ENCODE data around the gene OGG1.

GRCh38 chr3:9786209-9786739 is 36.5 kb downstream of the OGG1 start:
- TF ChIP-seq CTCF (IDR thresholded peaks at IDR 0.05) (no peak), POLR2A (IDR thresholded peaks at IDR 0.05) (no peak), POLR2AphosphoS5 (IDR thresholded peaks at IDR 0.05) (no peak)
